ENCODE measurements around the gene ELOB.
"Not testable (repeated sequence)": the region's sequence is repeated elsewhere in the genome, so short reads cannot be mapped to it uniquely, and the experiment has no call there.

DNA sequence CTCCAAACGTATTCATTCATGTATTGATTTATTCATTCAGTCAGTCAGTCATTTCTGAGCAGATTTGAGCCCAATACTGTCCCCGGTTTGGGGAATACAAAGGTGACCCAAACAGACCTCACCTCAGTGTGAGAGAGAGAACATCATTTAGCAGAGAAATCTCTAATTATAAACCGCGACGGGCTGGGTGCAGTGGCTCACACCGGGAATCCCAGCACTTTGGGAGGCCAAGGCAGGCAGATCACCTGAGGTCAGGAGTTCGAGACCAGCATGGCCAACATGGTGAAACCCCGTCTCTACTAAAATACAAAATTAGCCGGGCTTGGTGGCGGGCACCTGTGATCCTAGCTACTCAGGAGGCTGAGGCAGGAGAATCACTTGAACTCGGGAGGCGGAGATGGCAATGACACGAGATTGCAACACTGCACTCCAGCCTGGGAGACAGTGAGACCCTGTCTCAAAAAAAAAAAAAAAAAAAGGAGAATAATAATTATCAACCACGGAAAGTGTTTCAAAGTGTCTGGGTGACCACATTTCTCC, 55.4 kb downstream of the ELOB start:
- not testable (repeated sequence) for TF ChIP-seq EZH2 (IDR thresholded peaks at IDR 0.05; ENCODE audit: low read length, unreplicated experiment); EZH2phosphoT487 (IDR thresholded peaks at IDR 0.05; ENCODE audit: borderline replicate concordance, low read length)
- TF ChIP-seq, protein P1, sequence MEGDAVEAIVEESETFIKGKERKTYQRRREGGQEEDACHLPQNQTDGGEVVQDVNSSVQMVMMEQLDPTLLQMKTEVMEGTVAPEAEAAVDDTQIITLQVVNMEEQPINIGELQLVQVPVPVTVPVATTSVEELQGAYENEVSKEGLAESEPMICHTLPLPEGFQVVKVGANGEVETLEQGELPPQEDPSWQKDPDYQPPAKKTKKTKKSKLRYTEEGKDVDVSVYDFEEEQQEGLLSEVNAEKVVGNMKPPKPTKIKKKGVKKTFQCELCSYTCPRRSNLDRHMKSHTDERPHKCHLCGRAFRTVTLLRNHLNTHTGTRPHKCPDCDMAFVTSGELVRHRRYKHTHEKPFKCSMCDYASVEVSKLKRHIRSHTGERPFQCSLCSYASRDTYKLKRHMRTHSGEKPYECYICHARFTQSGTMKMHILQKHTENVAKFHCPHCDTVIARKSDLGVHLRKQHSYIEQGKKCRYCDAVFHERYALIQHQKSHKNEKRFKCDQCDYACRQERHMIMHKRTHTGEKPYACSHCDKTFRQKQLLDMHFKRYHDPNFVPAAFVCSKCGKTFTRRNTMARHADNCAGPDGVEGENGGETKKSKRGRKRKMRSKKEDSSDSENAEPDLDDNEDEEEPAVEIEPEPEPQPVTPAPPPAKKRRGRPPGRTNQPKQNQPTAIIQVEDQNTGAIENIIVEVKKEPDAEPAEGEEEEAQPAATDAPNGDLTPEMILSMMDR (conservative IDR thresholded peaks at IDR 0.05; ENCODE audit: low read depth, low read length), result not testable (repeated sequence)
